ENCODE results near the gene VSX1.

GRCh38 chr20:25032478-25033264 is 49.3 kb downstream of the VSX1 start:
- TF ChIP-seq CTCF (IDR thresholded peaks at IDR 0.05; ENCODE audit: poor library complexity, severe bottlenecking) (no peak), EZH2 (IDR thresholded peaks at IDR 0.05; ENCODE audit: borderline replicate concordance, insufficient read depth, low read length, poor library complexity, severe bottlenecking) (no peak), TAF1 (IDR thresholded peaks at IDR 0.05; ENCODE audit: low read depth) (no peak), POLR2AphosphoS5 (IDR thresholded peaks at IDR 0.05) (no peak), EP300 (conservative IDR thresholded peaks at IDR 0.05; ENCODE audit: poor library complexity, severe bottlenecking) (no peak), MXI1 (conservative IDR thresholded peaks at IDR 0.05; ENCODE audit: poor library complexity, severe bottlenecking) (no peak), SMC3 (conservative IDR thresholded peaks at IDR 0.05; ENCODE audit: poor library complexity) (no peak), RAD21 (conservative IDR thresholded peaks at IDR 0.05) (no peak)
